Activated naive CD8-positive, alpha-beta T cell treated with anti-CD3 and anti-CD28 coated beads, Interleukin-2, amount 50 U/mL, for 16 hours (primary cell): ENCODE results near the gene SIPA1L3.

Experiments used
- DNase-seq: peaks from one replicate; pipeline ENCODE4 v3.0.0-alpha.2; 2020; ENCODE audit warnings: low read depth, low spot score

The SIPA1L3 gene

GRCh38 chr19:37947778-37948177, 40.8 kb downstream of the SIPA1L3 start:
- DNase-seq = no peak

- DNase-seq = no peak
These were observed 41.4 kb downstream of the SIPA1L3 start for GRCh38 chr19:37948362-37948761.

- DNase-seq = no peak
These were observed 43.6 kb downstream of the SIPA1L3 start for GRCh38 chr19:37950471-37951175.

- no peak for DNase-seq
These were observed 44.8 kb downstream of the SIPA1L3 start for GRCh38 chr19:37951816-37952210.

GRCh38 chr19:37953171-37953917, 46.3 kb downstream of the SIPA1L3 start:
- DNase-seq = no peak

GRCh38 chr19:37953918-37954303, 46.9 kb downstream of the SIPA1L3 start:
- no peak for DNase-seq

- no peak for DNase-seq
These were observed 47.4 kb downstream of the SIPA1L3 start for GRCh38 chr19:37954421-37954874.

- no peak for DNase-seq
These were observed 49.0 kb downstream of the SIPA1L3 start for GRCh38 chr19:37955986-37956385.

GRCh38 chr19:37957176-37957575, 50.2 kb downstream of the SIPA1L3 start:
- DNase-seq = no peak

- DNase-seq = no peak
These were observed 52.7 kb downstream of the SIPA1L3 start for GRCh38 chr19:37959665-37960114.

GRCh38 chr19:37961198-37961597, 54.2 kb downstream of the SIPA1L3 start:
- no peak for DNase-seq

- no peak for DNase-seq
These were observed 56.4 kb downstream of the SIPA1L3 start for GRCh38 chr19:37963190-37963936.

- DNase-seq = no peak
These were observed 57.1 kb downstream of the SIPA1L3 start for GRCh38 chr19:37964109-37964508.

GRCh38 chr19:37966211-37966661, 59.2 kb downstream of the SIPA1L3 start:
- DNase-seq = no peak

GRCh38 chr19:37966662-37967231, 59.7 kb downstream of the SIPA1L3 start:
- DNase-seq = no peak

- DNase-seq = no peak
These were observed 62.7 kb downstream of the SIPA1L3 start for GRCh38 chr19:37969695-37970094.

GRCh38 chr19:37970699-37971098, 63.7 kb downstream of the SIPA1L3 start:
- DNase-seq = no peak

GRCh38 chr19:37972803-37973202, 65.8 kb downstream of the SIPA1L3 start:
- DNase-seq = no peak

GRCh38 chr19:37973666-37974065, 66.7 kb downstream of the SIPA1L3 start:
- DNase-seq = no peak

GRCh38 chr19:37975071-37975470, 68.1 kb downstream of the SIPA1L3 start:
- no peak for DNase-seq

- DNase-seq = no peak
These were observed 68.8 kb downstream of the SIPA1L3 start for GRCh38 chr19:37975596-37976515.
